K562 (cell line): ENCODE measurements around the gene MAPK13. TPM values are rescaled to one million over a fixed set of nuclear protein-coding genes. Genes with fewer than 3 reads are reported as not detected.

Source experiments
- BCOR ChIP-seq: fragments of 450-650 bp; IDR thresholded peaks from 2 replicates; pipeline ENCODE4 v1.6.1; 2016
- ESRRB ChIP-seq: fragments of 250-450 bp; sonication (Bioruptor Pico); IDR thresholded peaks from 2 replicates; pipeline ENCODE4 v1.5.0; 2020; ENCODE audit warnings: mild to moderate bottlenecking, moderate library complexity, borderline replicate concordance
- HLTF ChIP-seq: fragments of 450-650 bp; IDR thresholded peaks from 2 replicates; pipeline ENCODE4 v1.6.1; 2016
- NR2C2 ChIP-seq, 2 experiments: fragments of 200-800 bp in 1 of 2; sonication (Bioruptor generic) in 1 of 2; sonication (generic) in 1 of 2; formaldehyde crosslinking in 1 of 2; IDR thresholded peaks; 2 replicates each; pipeline versions ENCODE4 v1.6.1 to v1.8.0; 2016 to 2022; ENCODE audit warnings: mild to moderate bottlenecking in 1 of 2, missing compliant biosample characterization in 1 of 2, missing genetic modification characterization in 1 of 2, missing genetic modification reagents in 1 of 2
- RCOR1 ChIP-seq, 2 experiments: IDR thresholded peaks; 2 replicates each; pipeline ENCODE4 v1.6.1; 2012; ENCODE audit warnings: low read depth in 2 of 2, low read length in 2 of 2, borderline replicate concordance in 1 of 2, improper control_type of control experiment in 1 of 2
- RNF219 ChIP-seq: fragments of 250-450 bp; sonication (Bioruptor Pico); IDR thresholded peaks from 2 replicates; pipeline ENCODE4 v1.5.0; 2022; ENCODE audit warnings: mild to moderate bottlenecking
- SMAD1 ChIP-seq: fragments of 150-350 bp; IDR thresholded peaks from 2 replicates; pipeline ENCODE4 v1.6.1; 2014; ENCODE audit warnings: low read length, low read depth; ENCODE audit not compliant: partially characterized antibody
- UBTF ChIP-seq, 2 experiments: IDR thresholded peaks; 2 replicates each; pipeline ENCODE4 v1.6.1; 2012; ENCODE audit warnings: improper control_type of control experiment in 2 of 2, low read depth in 2 of 2, low read length in 2 of 2, borderline replicate concordance in 1 of 2
- ZNF253 ChIP-seq: fragments of 250-450 bp; sonication (Bioruptor Pico); conservative IDR thresholded peaks from 2 replicates; pipeline ENCODE4 v1.6.1; 2021; ENCODE audit warnings: mild to moderate bottlenecking
- ZNF695 ChIP-seq: fragments of 450-650 bp; formaldehyde crosslinking; IDR thresholded peaks from 2 replicates; pipeline ENCODE4 v1.4.0; 2020; ENCODE audit warnings: mild to moderate bottlenecking, moderate library complexity
- ZNF76 ChIP-seq: fragments of 250-450 bp; sonication (Bioruptor Pico); IDR thresholded peaks from 2 replicates; pipeline ENCODE4 v1.4.0; 2020; ENCODE audit warnings: mild to moderate bottlenecking, moderate library complexity, borderline replicate concordance
- polyA plus RNA-seq, 8 experiments: library from polyadenylated mRNA; depleted of rRNA in 4 of 8; stranded (reverse) in 5 of 8; unstranded in 3 of 8; fragments of >200 nt; fragmentation: Nextera tagmentation in 2 of 8; fragmentation: Illumina TruSeq in 1 of 8; extraction: Ambion mirVana in 2 of 8; extraction: Trizol in 1 of 8; gene quantifications; 2 replicates each; pipeline versions ENCODE4 v1.2.1 to v1.2.3, GENCODE V29; 2011 to 2014; ENCODE audit warnings: inconsistent platforms in 1 of 8, missing spikeins in 1 of 8
- total RNA-seq, 7 experiments: library from RNA; depleted of rRNA in 6 of 7; stranded (reverse); fragments of >200 nt in 6 of 7; fragmentation: Illumina TruSeq in 2 of 7; extraction: Trizol in 2 of 7; gene quantifications; 2 replicates each; pipeline versions ENCODE4 v1.2.1 to v1.2.3, GENCODE V29; 2011 to 2021; ENCODE audit warnings: low replicate concordance in 1 of 7

MAPK13 gene
- total and polyA plus RNA-seq, 9 of the 15 experiments (the other 6 are each of a cell fraction or from before 2014, with no cell fraction given): 0.03 to 2.3 (median 0.48) TPM; not detected in 1

- TF ChIP-seq BCOR: peak; percentile 92
- TF ChIP-seq UBTF (IDR thresholded peaks at IDR 0.05; ENCODE audit: borderline replicate concordance in 1 of 2, low read depth in 2 of 2, low read length in 2 of 2): no peak
- no peak for TF ChIP-seq ZNF695 (CRISPR knock-in tag)
- TF ChIP-seq NR2C2 (CRISPR knock-in tag; IDR thresholded peaks at IDR 0.05): no peak
- TF ChIP-seq NR2C2 (tag; IDR thresholded peaks at IDR 0.05): no peak
- TF ChIP-seq ZNF76 (CRISPR knock-in tag): no peak
- TF ChIP-seq ZNF253 (CRISPR knock-in tag): no peak
- peak in 1 of 2 experiments; percentile 76; a peak in 2 of 4 replicates for TF ChIP-seq RCOR1 (IDR thresholded peaks at IDR 0.05; ENCODE audit: borderline replicate concordance in 1 of 2, low read depth in 2 of 2, low read length in 2 of 2)
- TF ChIP-seq HLTF: no peak
- no peak for TF ChIP-seq SMAD1
- TF ChIP-seq ESRRB (CRISPR knock-in tag): no peak
- TF ChIP-seq RNF219 (CRISPR knock-in tag): no peak
- TF ChIP-seq, all 486 proteins: peak for 47
Observed at GRCh38 chr6:36121787-36122494, 8.4 kb upstream of the MAPK13 start (continued).
